ENCODE data around the gene CRYBB1.

CRYBB1 gene

GRCh38 chr22:26609287-26609686, 8.5 kb downstream of the CRYBB1 start:
- no peak for DNase-seq (ENCODE audit: low spot score)
- in situ Hi-C loops (cut with MboI; ENCODE audit: low sequenced_read_pairs, unreplicated experiment): no loop called here
- no peak for TF ChIP-seq CTCF (IDR thresholded peaks at IDR 0.05; ENCODE audit: borderline replicate concordance, control extremely low read depth, extremely low read depth, insufficient read depth, missing control alignments)

- no peak for DNase-seq (ENCODE audit: low spot score)
- no peak for TF ChIP-seq CTCF (IDR thresholded peaks at IDR 0.05; ENCODE audit: borderline replicate concordance, control extremely low read depth, extremely low read depth, insufficient read depth, missing control alignments)
- in situ Hi-C loops (cut with MboI; ENCODE audit: low sequenced_read_pairs, unreplicated experiment): no loop called here
These were observed 9.7 kb downstream of the CRYBB1 start for GRCh38 chr22:26608129-26608528.

GRCh38 chr22:26606611-26607010, 11.2 kb downstream of the CRYBB1 start:
- TF ChIP-seq CTCF (IDR thresholded peaks at IDR 0.05; ENCODE audit: borderline replicate concordance, control extremely low read depth, extremely low read depth, insufficient read depth, missing control alignments): no peak
- DNase-seq (ENCODE audit: low spot score): no peak
- in situ Hi-C loops (cut with MboI; ENCODE audit: low sequenced_read_pairs, unreplicated experiment): no loop called here

GRCh38 chr22:26604368-26604767, 13.5 kb downstream of the CRYBB1 start:
- TF ChIP-seq CTCF (IDR thresholded peaks at IDR 0.05; ENCODE audit: borderline replicate concordance, control extremely low read depth, extremely low read depth, insufficient read depth, missing control alignments): no peak
- in situ Hi-C loops (cut with MboI; ENCODE audit: low sequenced_read_pairs, unreplicated experiment): no loop called here
- no peak for DNase-seq (ENCODE audit: low spot score)

- no peak for DNase-seq (ENCODE audit: low spot score)
- no peak for TF ChIP-seq CTCF (IDR thresholded peaks at IDR 0.05; ENCODE audit: borderline replicate concordance, control extremely low read depth, extremely low read depth, insufficient read depth, missing control alignments)
- in situ Hi-C loops (cut with MboI; ENCODE audit: low sequenced_read_pairs, unreplicated experiment): no loop called here
These were observed 15.7 kb downstream of the CRYBB1 start for GRCh38 chr22:26602127-26602526.

GRCh38 chr22:26601726-26602125, 16.1 kb downstream of the CRYBB1 start:
- no peak for DNase-seq (ENCODE audit: low spot score)
- in situ Hi-C loops (cut with MboI; ENCODE audit: low sequenced_read_pairs, unreplicated experiment): no loop called here
- no peak for TF ChIP-seq CTCF (IDR thresholded peaks at IDR 0.05; ENCODE audit: borderline replicate concordance, control extremely low read depth, extremely low read depth, insufficient read depth, missing control alignments)

GRCh38 chr22:26599505-26599904, 18.3 kb downstream of the CRYBB1 start:
- TF ChIP-seq CTCF (IDR thresholded peaks at IDR 0.05; ENCODE audit: borderline replicate concordance, control extremely low read depth, extremely low read depth, insufficient read depth, missing control alignments): no peak
- DNase-seq (ENCODE audit: low spot score): no peak
- in situ Hi-C loops (cut with MboI; ENCODE audit: low sequenced_read_pairs, unreplicated experiment): no loop called here
